AML-193 (cell line): ENCODE results near the gene NES.

Experiments used
- DNase-seq, 2 experiments: peaks; one replicate each; lab custom pipeline; 2025; lab: John Stamatoyannopoulos, UW

Gene NES

GRCh38 chr1:156680056-156680455 is 2.8 kb upstream of the NES start:
- DNase-seq, result no peak

GRCh38 chr1:156677616-156678596 is 699 bp upstream of the NES start:
- DNase-seq, result peak; percentile 34 to 49

- DNase-seq, result no peak
These were observed 940 bp downstream of the NES start for GRCh38 chr1:156676114-156676819.

GRCh38 chr1:156675210-156676113 is 1.7 kb downstream of the NES start:
- no peak for DNase-seq

- peak; percentile 32 to 48 for DNase-seq
These were observed 3.7 kb downstream of the NES start for GRCh38 chr1:156673387-156674121.

GRCh38 chr1:156671804-156672203 is 5.4 kb downstream of the NES start:
- DNase-seq, result no peak

- DNase-seq, result no peak
These were observed 6.4 kb downstream of the NES start for GRCh38 chr1:156670791-156671190.

- no peak for DNase-seq
These were observed 6.8 kb downstream of the NES start for GRCh38 chr1:156670359-156670758.

GRCh38 chr1:156669794-156670193 is 7.4 kb downstream of the NES start:
- no peak for DNase-seq

- DNase-seq, result no peak
These were observed 8.2 kb downstream of the NES start for GRCh38 chr1:156668801-156669637.

GRCh38 chr1:156667968-156668709 is 9.1 kb downstream of the NES start:
- DNase-seq, result no peak

GRCh38 chr1:156667610-156667967 is 9.6 kb downstream of the NES start:
- no peak for DNase-seq

- no peak for DNase-seq
These were observed 10.2 kb downstream of the NES start for GRCh38 chr1:156666862-156667609.

- DNase-seq, result no peak
These were observed 11.7 kb downstream of the NES start for GRCh38 chr1:156665539-156665938.

- no peak for DNase-seq
These were observed 12.3 kb downstream of the NES start for GRCh38 chr1:156664767-156665411.

- DNase-seq, result no peak
These were observed 13.0 kb downstream of the NES start for GRCh38 chr1:156664046-156664766.

GRCh38 chr1:156663178-156663577 is 14.0 kb downstream of the NES start:
- DNase-seq, result no peak

- DNase-seq, result no peak
These were observed 14.5 kb downstream of the NES start for GRCh38 chr1:156662800-156663055.
